Left hindlimb (tissue), 1 donor: Measurements from ENCODE around the gene ACACA.
"Not testable (repeated sequence)": the region's sequence is repeated elsewhere in the genome, so short reads cannot be mapped to it uniquely, and the experiment has no call there.

ENCODE experiments used
- DNase-seq: peaks from one replicate; pipeline ENCODE4 v3.0.0-alpha.2; 2018

Gene ACACA

GRCh38 chr17:37089956-37090355 is 316.7 kb downstream of the ACACA start:
- DNase-seq = no peak

DNA sequence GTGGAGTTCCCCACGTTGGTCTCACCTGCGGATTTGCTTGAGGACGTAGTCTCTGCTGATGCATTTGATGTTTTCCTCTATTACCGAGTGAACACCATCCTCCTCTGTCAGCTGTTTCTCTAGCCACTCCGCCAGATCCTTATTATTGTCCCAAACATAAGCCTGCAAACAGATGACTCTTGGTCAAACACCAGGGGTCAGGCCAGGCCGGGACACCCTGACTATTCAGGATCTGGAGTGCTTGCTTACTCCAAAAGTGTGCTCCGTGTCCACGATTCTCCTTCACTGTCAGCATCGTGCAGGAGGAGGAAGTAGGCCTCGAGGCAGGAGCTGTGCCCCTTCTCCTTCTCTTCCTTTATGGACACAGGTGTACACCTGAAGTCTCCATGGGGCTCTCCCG is 317.7 kb downstream of the ACACA start:
- no peak for DNase-seq

- no peak for DNase-seq
Measured at GRCh38 chr17:37088459-37088858, 318.2 kb downstream of the ACACA start.

GRCh38 chr17:37087683-37088082 is 319.0 kb downstream of the ACACA start:
- DNase-seq = no peak

DNA sequence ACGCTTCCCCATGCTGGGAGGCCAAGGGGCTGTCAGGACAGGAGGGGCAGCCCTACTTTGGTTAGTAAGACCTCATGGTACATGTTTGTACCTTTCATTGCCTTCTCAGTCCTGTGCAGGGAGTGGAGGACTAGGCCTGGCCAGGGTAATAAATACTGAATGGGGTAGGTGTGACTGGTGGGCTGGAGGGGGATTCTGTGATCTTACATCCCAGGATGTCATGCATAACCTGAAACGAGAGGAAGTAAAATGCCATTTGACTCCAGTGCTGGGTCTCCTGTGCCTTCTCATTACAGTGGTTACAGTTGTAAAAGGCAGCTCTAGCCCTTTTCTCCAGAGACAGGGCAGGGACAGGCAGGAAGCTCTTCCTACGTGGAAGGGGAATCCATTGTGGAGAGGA is 319.7 kb downstream of the ACACA start:
- no peak for DNase-seq

GRCh38 chr17:37086334-37086733 is 320.3 kb downstream of the ACACA start:
- DNase-seq = no peak

DNA sequence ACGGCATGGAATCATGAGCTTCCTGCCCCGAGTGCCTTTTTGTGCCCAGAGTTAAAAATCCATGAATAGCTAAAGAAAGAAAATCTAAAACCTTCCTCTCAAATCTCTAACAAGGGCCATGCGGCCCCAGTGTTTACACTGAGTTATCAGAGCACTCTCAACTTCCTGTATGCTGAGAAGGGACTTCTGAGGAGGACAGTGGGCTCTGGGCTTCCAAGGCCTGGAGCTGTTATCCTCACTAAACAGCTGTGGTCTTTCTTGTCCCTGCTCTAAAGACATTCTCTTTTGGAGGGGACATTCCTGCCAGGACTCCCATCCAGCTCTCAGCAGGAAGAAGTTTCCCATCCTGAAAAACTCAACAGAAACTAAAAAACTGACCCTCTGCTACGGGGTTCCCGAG is 322.3 kb downstream of the ACACA start:
- no peak for DNase-seq

DNA sequence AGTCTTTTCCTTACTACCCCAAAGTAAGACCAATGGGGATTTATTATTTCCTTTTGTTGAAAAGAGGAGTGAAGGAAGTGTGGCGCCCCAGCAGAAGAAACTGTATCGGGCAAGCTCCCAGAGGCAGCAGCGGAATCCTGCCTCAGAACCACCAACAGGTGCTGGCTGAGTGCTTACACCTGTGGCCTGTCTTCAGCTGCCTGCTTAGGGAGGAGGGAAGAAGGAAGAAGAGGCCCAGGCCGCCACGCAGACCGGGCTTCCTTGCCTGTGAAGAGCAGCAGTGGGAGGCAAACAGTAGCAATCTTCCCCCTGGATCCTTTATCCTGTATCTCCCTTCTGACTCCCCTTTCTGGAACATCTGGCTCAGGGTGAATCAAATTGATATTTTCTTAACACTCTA is 323.2 kb downstream of the ACACA start:
- no peak for DNase-seq

- no peak for DNase-seq
Measured at GRCh38 chr17:37082985-37083384, 323.7 kb downstream of the ACACA start.

- no peak for DNase-seq
Measured at GRCh38 chr17:37082311-37082860, 324.2 kb downstream of the ACACA start.

GRCh38 chr17:37081287-37081686 is 325.3 kb downstream of the ACACA start:
- no peak for DNase-seq

DNA sequence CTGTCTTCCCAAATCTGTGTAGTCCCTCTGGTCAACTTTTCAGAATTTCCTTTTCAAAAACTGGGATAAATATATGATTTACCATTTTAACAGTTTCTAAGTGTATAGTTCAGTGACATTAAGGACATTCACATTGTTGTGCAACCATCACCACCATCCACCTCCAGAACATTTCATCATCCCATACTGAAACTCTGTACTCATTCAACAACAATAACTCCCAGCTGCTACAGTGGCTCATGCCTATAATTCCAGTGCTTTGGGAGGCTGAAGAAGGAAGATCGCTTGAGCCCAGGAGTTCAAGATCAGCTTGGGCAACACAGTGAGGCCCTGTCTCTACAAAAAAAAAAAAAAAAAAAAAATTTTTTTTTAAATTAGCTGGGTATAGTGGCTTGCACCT is 326.9 kb downstream of the ACACA start:
- no peak for DNase-seq

GRCh38 chr17:37079065-37079708 is 327.4 kb downstream of the ACACA start:
- DNase-seq = no peak

DNA sequence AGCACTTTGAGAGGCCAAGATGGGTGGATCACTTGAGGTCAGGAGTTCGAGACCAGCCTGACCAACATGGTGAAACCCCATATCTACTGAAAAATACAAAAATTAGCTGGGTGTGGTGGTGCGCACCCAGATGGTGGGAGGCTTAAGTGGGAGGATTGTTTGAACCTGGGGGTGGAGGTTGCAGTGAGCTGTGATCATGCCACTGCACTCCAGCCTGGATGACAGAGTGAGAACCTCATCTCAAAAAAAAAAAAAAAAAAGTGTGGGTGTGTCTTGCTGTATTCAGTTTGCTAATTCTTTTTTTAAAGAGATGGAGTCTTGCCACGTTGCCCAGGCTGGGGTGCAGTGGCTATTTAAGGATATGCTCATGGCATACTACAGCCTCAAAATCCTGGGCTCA is 333.2 kb downstream of the ACACA start:
- not testable (repeated sequence) for DNase-seq

DNA sequence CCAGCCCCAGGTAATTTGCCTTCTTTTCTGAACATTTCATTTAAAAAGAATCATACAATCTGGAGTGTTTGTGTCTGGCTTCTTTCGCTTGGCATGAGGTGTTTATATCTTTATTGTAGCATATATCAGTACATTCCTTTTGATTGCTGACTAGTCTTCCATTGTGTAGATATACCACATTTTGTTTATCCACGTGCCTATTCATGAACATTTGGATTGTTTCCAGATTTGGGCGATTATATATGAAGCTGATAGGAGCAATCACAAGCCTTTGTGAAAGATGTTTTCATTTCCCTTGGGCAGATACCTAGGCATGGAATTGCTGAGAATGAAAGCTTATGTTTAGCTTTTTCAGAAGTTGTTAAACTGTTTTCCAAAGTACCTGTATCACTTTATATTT is 337.5 kb downstream of the ACACA start:
- no peak for DNase-seq

DNA sequence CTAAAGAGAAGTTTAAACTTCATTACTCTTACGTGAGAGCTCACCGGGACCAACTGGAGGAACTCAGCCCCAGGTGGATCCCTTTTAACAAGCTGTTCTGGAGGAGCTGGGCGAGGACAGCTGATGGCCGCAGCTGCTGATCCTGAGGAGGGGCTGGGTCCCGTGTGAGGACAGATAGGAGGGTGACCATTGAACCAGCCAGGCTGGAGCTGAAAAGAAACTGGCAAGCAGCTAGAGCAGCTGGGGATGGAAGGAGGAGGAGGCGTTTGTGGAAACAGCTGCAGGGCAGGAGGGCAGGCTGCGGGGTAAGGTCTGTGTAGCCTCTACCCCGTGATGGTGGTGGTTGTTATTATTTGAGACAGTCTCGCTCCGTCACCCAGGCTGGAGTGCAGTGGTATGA is 338.4 kb downstream of the ACACA start:
- DNase-seq = peak; percentile 48

- DNase-seq = no peak
Measured at GRCh38 chr17:37067555-37068111, 339.0 kb downstream of the ACACA start.

- DNase-seq = no peak
Measured at GRCh38 chr17:37066322-37067255, 340.0 kb downstream of the ACACA start.

GRCh38 chr17:37065486-37066321 is 340.9 kb downstream of the ACACA start:
- no peak for DNase-seq

- DNase-seq = no peak
Measured at GRCh38 chr17:37064956-37065355, 341.7 kb downstream of the ACACA start.

DNA sequence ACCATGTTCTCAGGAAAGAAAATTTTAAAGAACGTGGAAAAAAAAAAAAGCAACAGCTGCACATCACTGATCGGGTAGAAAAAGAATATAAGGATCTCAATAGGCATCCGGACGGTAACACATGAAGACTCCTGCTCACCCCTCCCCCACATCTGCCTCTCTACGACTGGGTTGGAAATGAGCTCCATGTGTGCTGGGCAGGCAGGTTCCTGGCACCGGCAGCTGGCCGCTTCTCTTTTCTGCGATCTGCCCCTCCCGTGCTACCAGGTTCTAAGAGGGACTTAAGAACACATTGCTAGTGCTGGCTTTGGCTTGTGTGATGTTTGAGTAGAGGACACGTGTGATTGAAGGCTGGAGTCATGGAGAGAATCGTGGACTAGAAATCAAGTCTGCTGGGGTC is 342.4 kb downstream of the ACACA start:
- DNase-seq = no peak

DNA sequence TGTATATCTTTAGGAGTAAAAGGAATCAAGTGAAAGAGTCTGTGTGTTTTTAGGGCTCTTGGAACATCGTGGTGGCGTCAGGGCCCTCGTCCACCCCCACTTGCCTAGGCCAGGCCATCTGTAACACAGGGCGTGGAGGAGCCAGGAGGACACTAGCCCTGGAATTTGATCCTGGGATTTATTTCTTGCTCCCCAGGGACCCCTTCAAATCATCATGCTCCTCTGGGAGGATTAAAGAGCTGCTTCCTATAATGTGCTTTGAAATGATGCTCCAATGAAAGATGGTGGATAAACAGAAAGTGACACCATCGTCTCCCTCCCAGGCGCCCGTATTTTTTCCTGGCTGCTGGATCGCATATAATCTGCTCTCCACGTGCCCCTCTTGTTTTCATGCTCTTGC is 344.6 kb downstream of the ACACA start:
- no peak for DNase-seq

DNA sequence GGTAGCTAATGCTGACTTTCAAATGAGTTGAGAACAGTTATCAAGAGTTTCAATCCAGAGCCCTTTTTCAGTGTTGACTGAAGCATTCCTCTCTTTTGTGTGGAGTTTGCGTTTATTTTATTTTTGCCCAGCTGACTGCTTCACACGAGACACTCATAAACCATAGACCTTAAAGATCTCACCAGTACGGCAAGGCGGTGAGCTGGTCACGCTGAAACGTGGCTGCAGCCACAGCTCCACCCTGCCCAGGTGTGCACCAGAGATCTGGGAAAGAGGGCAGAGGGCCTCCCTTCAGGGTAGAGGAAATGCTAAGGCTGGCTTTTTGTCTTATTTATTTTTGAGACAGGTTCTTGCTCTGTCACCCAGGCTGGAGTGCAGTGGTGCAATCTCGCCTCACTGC is 345.7 kb downstream of the ACACA start:
- DNase-seq = no peak
